Kidney capillary endothelial cell (primary cell): Measurements from ENCODE around the gene SETD6.
"Not testable (repeated sequence)": the region's sequence is repeated elsewhere in the genome, so short reads cannot be mapped to it uniquely, and the experiment has no call there.

Source experiments
- DNase-seq: peaks from one replicate; pipeline ENCODE4 v3.0.0-alpha.2; 2018; ENCODE audit warnings: low spot score

The SETD6 gene

GRCh38 chr16:58537124-58537906 lies 22.0 kb downstream of the SETD6 start:
- DNase-seq, result no peak

GRCh38 chr16:58541711-58542110 lies 26.4 kb downstream of the SETD6 start:
- no peak for DNase-seq

GRCh38 chr16:58542291-58542690 lies 27.0 kb downstream of the SETD6 start:
- no peak for DNase-seq

- DNase-seq, result no peak
These were observed 28.4 kb downstream of the SETD6 start for GRCh38 chr16:58543685-58544084.

- no peak for DNase-seq
These were observed 33.1 kb downstream of the SETD6 start for GRCh38 chr16:58548378-58548777.

- no peak for DNase-seq
These were observed 36.2 kb downstream of the SETD6 start for GRCh38 chr16:58551496-58551895.

GRCh38 chr16:58556678-58557077 lies 41.4 kb downstream of the SETD6 start:
- no peak for DNase-seq

GRCh38 chr16:58563235-58563634 lies 47.9 kb downstream of the SETD6 start:
- DNase-seq, result peak; percentile 40

GRCh38 chr16:58563775-58564174 lies 48.5 kb downstream of the SETD6 start:
- DNase-seq, result no peak

- not testable (repeated sequence) for DNase-seq
These were observed 50.4 kb downstream of the SETD6 start for GRCh38 chr16:58565697-58566096.
